Measurements from ENCODE around the gene FAM222B. TPM values are rescaled to one million over a fixed set of nuclear protein-coding genes. Genes with fewer than 3 reads are reported as not detected.

FAM222B gene
- total and polyA plus RNA-seq, 2 donors (not counting 1 experiment from before 2014, with no cell fraction given), result 10.8 to 23.1 TPM

DNA sequence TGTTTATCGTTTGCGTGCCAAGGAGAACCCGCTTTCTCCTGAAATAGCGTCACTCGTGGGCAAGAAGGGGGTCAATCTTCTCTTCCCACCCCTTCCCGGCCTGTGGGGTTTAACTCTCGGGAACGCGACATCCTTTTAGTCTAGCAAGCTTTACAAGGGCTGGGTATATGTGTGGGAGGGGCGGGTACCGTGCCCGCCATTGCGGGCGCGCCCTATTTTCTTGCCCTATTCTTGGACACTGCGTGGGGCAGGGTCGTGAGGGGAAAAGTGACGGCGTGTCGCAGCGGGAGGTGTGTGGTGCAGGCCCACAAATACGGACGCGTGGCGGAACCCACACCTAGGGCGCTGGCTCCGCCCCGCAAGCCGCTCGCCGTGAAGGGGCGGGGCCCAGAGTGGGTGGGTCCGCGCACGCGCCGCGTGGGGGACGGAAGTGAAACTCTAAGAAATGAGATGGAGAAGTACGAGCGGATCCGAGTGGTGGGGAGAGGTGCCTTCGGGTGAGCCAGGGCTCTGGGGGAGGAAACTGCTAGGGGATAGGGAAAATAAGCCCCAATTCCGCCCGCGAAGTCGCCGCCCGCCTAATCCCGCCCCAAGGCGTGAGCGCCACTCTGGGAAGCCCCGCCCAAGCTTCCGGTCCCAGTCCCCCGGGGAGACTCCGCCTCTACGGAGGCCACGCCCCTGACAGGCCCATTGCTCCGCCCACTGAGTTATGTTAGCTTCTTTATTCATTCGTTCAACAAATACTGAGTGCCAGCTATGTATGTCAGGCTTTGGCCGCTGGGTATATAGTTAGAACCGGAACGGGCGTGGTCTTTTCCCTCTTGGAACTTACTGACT, 114.0 kb downstream of the FAM222B start, which contains the start of gene NEK8:
TSS of gene NEK8 (plus strand) at position 425 of the 837 bp plus-strand sequence. CDS start at position 451, 26 bp downstream.
- ATAC-seq (ENCODE audit: low read depth) (peak; percentile 52), DNase-seq (peak; percentile 99)
- H3K4me1 ChIP-seq (ENCODE audit: control insufficient read depth in 2 of 2, insufficient read depth in 2 of 2, low read length in 2 of 2), result peaks cover 34 to 52% of the 10 kb centered on the region in 2 donors
- TF ChIP-seq, protein P1, sequence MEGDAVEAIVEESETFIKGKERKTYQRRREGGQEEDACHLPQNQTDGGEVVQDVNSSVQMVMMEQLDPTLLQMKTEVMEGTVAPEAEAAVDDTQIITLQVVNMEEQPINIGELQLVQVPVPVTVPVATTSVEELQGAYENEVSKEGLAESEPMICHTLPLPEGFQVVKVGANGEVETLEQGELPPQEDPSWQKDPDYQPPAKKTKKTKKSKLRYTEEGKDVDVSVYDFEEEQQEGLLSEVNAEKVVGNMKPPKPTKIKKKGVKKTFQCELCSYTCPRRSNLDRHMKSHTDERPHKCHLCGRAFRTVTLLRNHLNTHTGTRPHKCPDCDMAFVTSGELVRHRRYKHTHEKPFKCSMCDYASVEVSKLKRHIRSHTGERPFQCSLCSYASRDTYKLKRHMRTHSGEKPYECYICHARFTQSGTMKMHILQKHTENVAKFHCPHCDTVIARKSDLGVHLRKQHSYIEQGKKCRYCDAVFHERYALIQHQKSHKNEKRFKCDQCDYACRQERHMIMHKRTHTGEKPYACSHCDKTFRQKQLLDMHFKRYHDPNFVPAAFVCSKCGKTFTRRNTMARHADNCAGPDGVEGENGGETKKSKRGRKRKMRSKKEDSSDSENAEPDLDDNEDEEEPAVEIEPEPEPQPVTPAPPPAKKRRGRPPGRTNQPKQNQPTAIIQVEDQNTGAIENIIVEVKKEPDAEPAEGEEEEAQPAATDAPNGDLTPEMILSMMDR (IDR thresholded peaks at IDR 0.05), result no peak
- TF ChIP-seq EZH2 (IDR thresholded peaks at IDR 0.05; ENCODE audit: borderline replicate concordance, insufficient read depth, low read depth, low read length, poor library complexity, severe bottlenecking), result no peak
- peak within 1 kb of the TSS; percentile 99 for H3K4me2 ChIP-seq (replicated peaks; ENCODE audit: low read depth, low read length, poor library complexity, severe bottlenecking)
- H2AFZ ChIP-seq (ENCODE audit: insufficient read depth, low read depth, low read length, poor library complexity, severe bottlenecking), result peak within 1 kb of the TSS; percentile 51
- H3K79me2 ChIP-seq (ENCODE audit: control insufficient read depth, insufficient read depth, low read length), result peaks cover 29% of the 10 kb centered on the region
- no peaks in the 10 kb centered on the region for H3K27me3 ChIP-seq (replicated peaks in 1 of 4; ENCODE audit: control extremely low read depth in 1 of 4, control insufficient read depth in 3 of 4, insufficient read depth in 4 of 4, low read length in 3 of 4)
- H3K4me3 ChIP-seq (ENCODE audit: control extremely low read depth in 1 of 5, extremely low read depth in 1 of 5, insufficient read depth in 1 of 5, low read depth in 2 of 5, low read length in 4 of 5), result peak within 1 kb of the TSS; percentile 37 to 77 (median 66)
- peak within 1 kb of the TSS; percentile 90 to 97 for H3K27ac ChIP-seq (ENCODE audit: low read length in 2 of 2)
- H3K36me3 ChIP-seq (replicated peaks in 1 of 2; ENCODE audit: control extremely low read depth in 1 of 2, control insufficient read depth in 1 of 2, extremely low read depth in 1 of 2, insufficient read depth in 2 of 2, low read length in 1 of 2), result peaks cover 0 to 11% of the 10 kb centered on the region in 2 experiments
- H3K9me3 Mint-ChIP-seq (ENCODE audit: insufficient read depth), result no peaks in the 10 kb centered on the region
- no peaks in the 10 kb centered on the region for H3K27me3 Mint-ChIP-seq
- H4K20me1 ChIP-seq (ENCODE audit: control insufficient read depth, insufficient read depth, low read length, poor library complexity, severe bottlenecking), result peaks cover 21% of the 10 kb centered on the region
- H3K9me3 ChIP-seq (ENCODE audit: control extremely low read depth in 1 of 3, control insufficient read depth in 2 of 3, insufficient read depth in 1 of 3, low read length in 2 of 3), result no peaks in the 10 kb centered on the region
- H3K9ac ChIP-seq (ENCODE audit: low read length), result peak within 1 kb of the TSS; percentile 81
- ChIA-PET CTCF (interaction anchor here (0.9 to 15.9 kb wide), 13 partner anchors 12 to 224 kb away, joined by 3 to 1020 read pairs (median 27); partner anchors contain the start of genes DHRS13, FAM222B, FLOT2 and PHF12), POLR2A (interaction anchor here (0.5 to 13.3 kb wide), 11 partner anchors 9 to 393 kb away, joined by 3 to 511 read pairs (median 9); partner anchors contain the start of genes BLTP2, FLOT2, IFT20 and PHF12)
- peaks cover 58% of the 10 kb centered on the region for H3K4me1 Mint-ChIP-seq
- WGBS (ENCODE audit: insufficient coverage), result 1% methylated on average over 53 of the region's 64 CpGs
- H3K4me3 Mint-ChIP-seq, result peak within 1 kb of the TSS; percentile 98
- intact Hi-C loops (cut with micrococcal nuclease), result loop anchor here (1.0 to 2.0 kb wide), 6 partner anchors 9 to 223 kb away; partner anchors contain the start of genes FLOT2, PHF12 and RPL23A
- peak within 1 kb of the TSS; percentile 100 for H3K27ac Mint-ChIP-seq
